AG09309 (cell line): Measurements from ENCODE around the gene EEF2K.

ENCODE experiments used
- DNase-seq: peaks from one replicate; pipeline ENCODE4 v3.0.0-alpha.2; 2010; ENCODE audit warnings: low read depth
- H3K4me3 ChIP-seq: 2 replicates; pipeline ENCODE4 v1.5.1; 2011; ENCODE audit warnings: mild to moderate bottlenecking, low read depth, low read length, moderate library complexity; ENCODE audit not compliant: control insufficient read depth
- TF ChIP-seq, protein P1 (sequence below): IDR thresholded peaks from 2 replicates; pipeline ENCODE4 v1.5.1; 2011; ENCODE audit warnings: mild to moderate bottlenecking, low read depth, low read length, inconsistent platforms; ENCODE audit not compliant: insufficient read depth, control insufficient read depth; ENCODE audit errors: missing control alignments

The EEF2K gene

DNA sequence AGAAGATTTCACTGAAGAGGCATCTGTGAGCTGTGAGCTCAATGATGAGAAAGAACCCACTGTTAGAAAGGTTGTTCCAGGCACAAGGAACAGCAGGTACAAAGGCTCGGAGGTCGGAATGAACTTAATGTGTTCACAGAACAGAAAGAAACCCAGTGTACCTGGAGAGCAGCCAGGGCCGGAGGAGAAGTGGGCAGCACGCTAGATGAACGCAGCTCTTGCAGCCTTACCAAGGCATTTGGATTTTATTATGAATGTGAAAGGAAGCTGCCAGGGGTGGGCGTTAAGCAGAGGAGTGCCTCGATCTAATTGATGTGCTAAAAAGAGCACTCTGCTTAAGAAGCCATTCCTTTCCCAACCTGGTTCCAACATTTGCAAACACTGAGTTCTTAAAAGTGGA, 19.0 kb downstream of the EEF2K start:
- no peak for DNase-seq
- H3K4me3 ChIP-seq = no peak overlapping the region
- TF ChIP-seq, protein P1, sequence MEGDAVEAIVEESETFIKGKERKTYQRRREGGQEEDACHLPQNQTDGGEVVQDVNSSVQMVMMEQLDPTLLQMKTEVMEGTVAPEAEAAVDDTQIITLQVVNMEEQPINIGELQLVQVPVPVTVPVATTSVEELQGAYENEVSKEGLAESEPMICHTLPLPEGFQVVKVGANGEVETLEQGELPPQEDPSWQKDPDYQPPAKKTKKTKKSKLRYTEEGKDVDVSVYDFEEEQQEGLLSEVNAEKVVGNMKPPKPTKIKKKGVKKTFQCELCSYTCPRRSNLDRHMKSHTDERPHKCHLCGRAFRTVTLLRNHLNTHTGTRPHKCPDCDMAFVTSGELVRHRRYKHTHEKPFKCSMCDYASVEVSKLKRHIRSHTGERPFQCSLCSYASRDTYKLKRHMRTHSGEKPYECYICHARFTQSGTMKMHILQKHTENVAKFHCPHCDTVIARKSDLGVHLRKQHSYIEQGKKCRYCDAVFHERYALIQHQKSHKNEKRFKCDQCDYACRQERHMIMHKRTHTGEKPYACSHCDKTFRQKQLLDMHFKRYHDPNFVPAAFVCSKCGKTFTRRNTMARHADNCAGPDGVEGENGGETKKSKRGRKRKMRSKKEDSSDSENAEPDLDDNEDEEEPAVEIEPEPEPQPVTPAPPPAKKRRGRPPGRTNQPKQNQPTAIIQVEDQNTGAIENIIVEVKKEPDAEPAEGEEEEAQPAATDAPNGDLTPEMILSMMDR = no peak

GRCh38 chr16:22229889-22230288, 23.8 kb downstream of the EEF2K start:
- DNase-seq = no peak
- no peak overlapping the region for H3K4me3 ChIP-seq
- TF ChIP-seq, protein P1 = no peak

DNA sequence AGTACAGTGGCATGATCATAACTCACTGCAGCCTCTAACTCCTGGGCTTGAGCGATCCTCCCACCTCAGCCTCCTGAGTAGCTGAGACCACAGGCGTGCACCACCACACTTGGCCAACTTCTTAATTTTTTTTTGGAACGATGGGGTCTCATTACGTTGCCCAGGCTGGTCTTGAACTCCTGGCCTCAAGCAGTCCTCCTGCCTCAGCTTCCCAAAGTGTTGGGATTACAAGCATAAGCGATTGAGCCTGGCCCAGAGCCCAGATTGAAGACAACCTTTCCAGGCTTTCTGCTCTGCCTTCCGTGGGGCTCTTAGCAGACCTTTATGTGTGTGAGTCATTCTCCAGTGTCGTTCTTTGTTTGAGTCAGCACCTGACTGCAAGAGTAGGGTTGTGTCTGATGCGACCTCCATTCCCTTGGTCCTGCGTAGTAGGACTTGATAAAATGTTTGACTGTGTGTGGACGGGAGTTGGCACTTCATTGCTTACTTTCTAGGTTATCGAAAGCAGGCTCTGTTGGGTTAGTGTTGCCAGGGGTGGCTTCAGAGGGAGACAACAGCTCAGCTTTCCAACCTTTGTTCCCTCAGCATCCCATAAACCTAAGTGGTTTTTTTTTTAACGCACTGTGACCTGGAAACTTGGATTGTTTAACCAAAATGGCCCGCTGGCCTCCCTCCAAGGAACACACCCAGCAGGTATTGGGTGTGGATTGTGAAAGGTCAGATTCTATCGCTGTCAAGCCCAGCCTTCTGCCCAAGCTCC, 26.4 kb downstream of the EEF2K start:
- DNase-seq = no peak
- H3K4me3 ChIP-seq = no peak overlapping the region

DNA sequence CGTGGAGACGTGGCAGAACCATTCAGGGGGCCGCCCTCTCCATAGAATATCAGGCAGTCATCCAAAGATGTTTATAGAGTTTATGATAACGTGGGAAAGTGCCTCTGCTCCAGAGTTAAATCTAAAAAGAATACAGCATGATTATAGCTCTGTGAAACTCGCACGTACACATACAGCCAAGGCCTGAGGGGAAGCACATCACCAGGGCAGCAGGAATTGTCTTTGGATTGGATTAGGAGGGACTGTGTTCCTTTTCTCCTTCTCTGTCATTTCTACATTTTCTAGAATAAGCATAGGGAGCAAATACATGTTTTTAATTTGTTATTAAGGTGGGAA, 26.9 kb downstream of the EEF2K start:
- TF ChIP-seq, protein P1 = no peak
- H3K4me3 ChIP-seq = no peak overlapping the region
- no peak for DNase-seq

More for the DNA sequence above, 26.4 kb downstream of the EEF2K start:
- TF ChIP-seq, protein P1 = no peak

DNA sequence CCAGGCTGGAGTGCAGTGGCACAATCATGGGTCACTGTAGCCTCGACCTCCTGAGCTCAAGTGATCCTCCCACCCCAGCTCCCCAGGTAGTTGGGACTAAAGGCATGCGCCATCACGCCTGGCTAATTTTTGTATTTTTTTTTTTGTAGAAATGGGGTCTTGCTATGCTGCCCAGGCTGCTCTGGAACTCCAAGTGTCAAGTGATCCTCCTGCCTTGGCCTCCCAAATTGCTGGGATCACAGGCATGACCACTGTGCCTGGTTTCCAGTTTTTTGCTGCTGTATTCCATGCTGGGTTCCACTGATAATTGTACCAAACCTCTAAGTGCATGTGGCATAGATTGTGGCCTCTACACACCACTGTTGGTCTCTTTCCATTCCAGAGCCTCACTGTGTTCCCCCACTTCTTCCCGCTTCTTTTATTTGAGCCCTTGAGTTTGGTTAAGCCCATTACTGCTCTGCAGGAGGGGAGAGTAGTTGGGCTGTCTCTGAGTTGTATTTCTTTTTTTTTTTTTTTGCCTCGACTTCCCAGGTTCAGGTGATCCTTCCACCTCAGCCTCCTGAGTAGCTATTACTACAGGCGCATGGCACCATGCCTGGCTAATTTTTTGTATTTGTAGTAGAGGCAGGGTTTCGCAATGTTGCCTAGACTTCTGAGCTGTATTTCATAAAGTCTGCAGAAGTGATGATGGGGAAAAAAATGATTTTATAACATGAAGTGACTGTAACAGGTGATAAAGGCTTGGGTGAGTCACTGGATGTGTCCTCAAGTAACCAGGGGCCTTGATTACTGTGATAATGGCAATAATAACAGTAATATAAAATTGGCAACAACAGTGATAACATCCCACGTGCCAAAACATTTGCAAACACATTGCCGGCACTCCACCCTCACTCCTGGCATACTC, 30.0 kb downstream of the EEF2K start:
- TF ChIP-seq, protein P1 = no peak
- DNase-seq = no peak
- H3K4me3 ChIP-seq = no peak overlapping the region

- H3K4me3 ChIP-seq = no peak overlapping the region
- no peak for DNase-seq
- TF ChIP-seq, protein P1 = no peak
These were observed 33.2 kb downstream of the EEF2K start for GRCh38 chr16:22239131-22239805.
